H1 (cell line): Measurements from ENCODE around the gene ANKRD27. TPM values are rescaled to one million over a fixed set of nuclear protein-coding genes. Genes with fewer than 3 reads are reported as not detected.

Source experiments
- CTCF ChIA-PET: fragments of 300-600 bp; sonication (Branson Sonifier 250); formaldehyde crosslinking; loops from one replicate; lab custom pipeline; 2021; ENCODE audit not compliant: partially characterized antibody; lab: Charles Lee
- POLR2A ChIA-PET: fragments of 300-600 bp; sonication (Branson Sonifier 250); formaldehyde crosslinking; loops from one replicate; lab custom pipeline; 2021; ENCODE audit warnings: inconsistent platforms; ENCODE audit not compliant: partially characterized antibody; lab: Charles Lee
- DNase-seq, 2 experiments: peaks; one replicate each; pipeline versions ENCODE4 v3.0.0 to v3.0.0-alpha.2; 2010 to 2022; ENCODE audit warnings: low spot score in 2 of 2, low read depth in 1 of 2, mixed read lengths in 1 of 2
- FAIRE-seq: peaks from 2 replicates; lab custom pipeline; 2011; peaks lifted over from hg19 to GRCh38; lab: Jason Lieb, UNC
- H2AFZ ChIP-seq: 2 replicates; pipeline ENCODE4 v1.8.1; 2012; ENCODE audit warnings: low read length, inconsistent platforms
- H2AK5ac ChIP-seq: 2 replicates; pipeline ENCODE4 v1.6.1; 2013; ENCODE audit warnings: low read depth, low read length
- H2BK120ac ChIP-seq: replicated peaks from 2 replicates; pipeline ENCODE3; 2013; ENCODE audit warnings: low read depth, low read length, inconsistent platforms
- H2BK12ac ChIP-seq: 2 replicates; pipeline ENCODE4 v1.6.1; 2013; ENCODE audit warnings: low read depth, low read length
- H2BK15ac ChIP-seq: 2 replicates; pipeline ENCODE4 v1.6.1; 2013; ENCODE audit warnings: low read length
- H2BK20ac ChIP-seq: 2 replicates; pipeline ENCODE4 v1.6.1; 2013; ENCODE audit warnings: low read length
- H2BK5ac ChIP-seq: 2 replicates; pipeline ENCODE4 v1.6.1; 2013; ENCODE audit warnings: low read depth, low read length
- H3K14ac ChIP-seq: 2 replicates; pipeline ENCODE4 v1.6.1; 2013; ENCODE audit warnings: inconsistent platforms; ENCODE audit not compliant: insufficient read length
- H3K18ac ChIP-seq: 2 replicates; pipeline ENCODE4 v1.6.1; 2013; ENCODE audit warnings: low read length; ENCODE audit errors: extremely low read depth
- H3K23ac ChIP-seq: 2 replicates; pipeline ENCODE4 v1.6.1; 2013; ENCODE audit warnings: inconsistent platforms; ENCODE audit not compliant: insufficient read length
- H3K23me2 ChIP-seq: 2 replicates; pipeline ENCODE4 v1.6.1; 2013; ENCODE audit warnings: low read depth, low read length
- H3K27ac ChIP-seq: 2 replicates; pipeline ENCODE4 v1.6.1; 2011; ENCODE audit warnings: low read depth, low read length, inconsistent platforms
- H3K27me3 ChIP-seq, 4 experiments: replicated peaks in 1 of 4; 1 replicate in 1 of 4; 2 replicates in 3 of 4; pipeline versions ENCODE4 v1.6.1 to v1.8.1; 2011 to 2013; ENCODE audit warnings: low read length in 3 of 4, mild to moderate bottlenecking in 3 of 4, inconsistent platforms in 2 of 4, mixed read lengths in 2 of 4, moderate library complexity in 1 of 4; ENCODE audit not compliant: control insufficient read depth in 3 of 4, insufficient read depth in 3 of 4; ENCODE audit errors: extremely low read depth in 1 of 4
- H3K36me3 ChIP-seq, 4 experiments: 2 replicates each; pipeline versions ENCODE4 v1.6.1 to v1.8.1; 2011 to 2013; ENCODE audit warnings: mild to moderate bottlenecking in 4 of 4, low read length in 3 of 4, moderate library complexity in 2 of 4, control low read depth in 1 of 4, inconsistent platforms in 1 of 4; ENCODE audit not compliant: insufficient read depth in 4 of 4, control insufficient read depth in 2 of 4
- H3K4ac ChIP-seq: replicated peaks from 2 replicates; pipeline ENCODE3; 2013; ENCODE audit warnings: low read length, low read depth, mixed read lengths, inconsistent platforms; ENCODE audit not compliant: insufficient read length
- H3K4me1 ChIP-seq, 4 experiments: replicated peaks in 1 of 4; 1 replicate in 1 of 4; 2 replicates in 3 of 4; pipeline versions ENCODE4 v1.6.1 to v1.8.1; 2011 to 2013; ENCODE audit warnings: low read length in 3 of 4, inconsistent platforms in 2 of 4, mixed read lengths in 1 of 4; ENCODE audit not compliant: insufficient read depth in 4 of 4, control insufficient read depth in 3 of 4
- H3K4me2 ChIP-seq, 2 experiments: 2 replicates each; pipeline versions ENCODE4 v1.6.1 to v1.8.1; 2011 to 2013; ENCODE audit warnings: low read depth in 2 of 2, low read length in 2 of 2, control low read depth in 1 of 2, inconsistent platforms in 1 of 2, mild to moderate bottlenecking in 1 of 2; ENCODE audit not compliant: insufficient read depth in 1 of 2
- H3K4me3 ChIP-seq, 4 experiments: fragments of 200-600, 300-600 bp in 1 of 4; sonication (generic), shearing (Covaris generic), sonication (Bioruptor Twin) in 1 of 4; 2 replicates each; pipeline versions ENCODE4 v1.5.1 to v1.8.1; 2011 to 2016; ENCODE audit warnings: low read length in 4 of 4, low read depth in 3 of 4, control low read depth in 2 of 4, inconsistent platforms in 2 of 4, mild to moderate bottlenecking in 2 of 4, mixed read lengths in 1 of 4, moderate library complexity in 1 of 4; ENCODE audit not compliant: insufficient read depth in 2 of 4; ENCODE audit errors: extremely low read depth in 1 of 4
- H3K56ac ChIP-seq: replicated peaks from 2 replicates; pipeline ENCODE3; 2013; ENCODE audit warnings: low read depth, mild to moderate bottlenecking, mixed read lengths, low read length, inconsistent platforms; ENCODE audit not compliant: insufficient read length
- H3K79me1 ChIP-seq: 2 replicates; pipeline ENCODE4 v1.6.1; 2013; ENCODE audit warnings: low read depth, low read length, control low read depth
- H3K79me2 ChIP-seq, 2 experiments: 2 replicates each; pipeline versions ENCODE4 v1.6.1 to v1.8.1; 2012 to 2013; ENCODE audit warnings: low read length in 2 of 2, mild to moderate bottlenecking in 2 of 2, inconsistent platforms in 1 of 2; ENCODE audit not compliant: insufficient read depth in 2 of 2, control insufficient read depth in 1 of 2
- H3K9ac ChIP-seq, 4 experiments: replicated peaks in 1 of 4; 1 replicate in 1 of 4; 2 replicates in 3 of 4; pipeline versions ENCODE4 v1.6.1 to v1.8.1; 2011 to 2013; ENCODE audit warnings: low read depth in 3 of 4, low read length in 3 of 4, control low read depth in 2 of 4, mild to moderate bottlenecking in 2 of 4, moderate library complexity in 2 of 4, inconsistent platforms in 1 of 4; ENCODE audit errors: extremely low read depth in 1 of 4
- H3K9me3 ChIP-seq, 2 experiments: 2 replicates each; pipeline versions ENCODE4 v1.6.1 to v1.8.1; 2012 to 2013; ENCODE audit warnings: mild to moderate bottlenecking in 2 of 2, moderate library complexity in 2 of 2, control low read depth in 1 of 2, inconsistent platforms in 1 of 2, low read depth in 1 of 2, low read length in 1 of 2, mixed read lengths in 1 of 2; ENCODE audit not compliant: insufficient read depth in 2 of 2
- H4K20me1 ChIP-seq, 2 experiments: replicated peaks in 1 of 2; 2 replicates each; pipeline versions ENCODE3 to v1.8.1; 2011 to 2013; ENCODE audit warnings: inconsistent platforms in 2 of 2, low read length in 2 of 2, mild to moderate bottlenecking in 1 of 2; ENCODE audit not compliant: insufficient read depth in 2 of 2, control insufficient read depth in 1 of 2
- H4K5ac ChIP-seq: 2 replicates; pipeline ENCODE4 v1.6.1; 2013; ENCODE audit warnings: low read length, low read depth, mixed read lengths, inconsistent platforms; ENCODE audit not compliant: insufficient read length
- H4K8ac ChIP-seq: 2 replicates; pipeline ENCODE4 v1.8.0; 2013; ENCODE audit warnings: mild to moderate bottlenecking, moderate library complexity, low read length, inconsistent platforms; ENCODE audit not compliant: insufficient read depth; ENCODE audit errors: extremely low read depth
- H4K91ac ChIP-seq: replicated peaks from 2 replicates; pipeline ENCODE3; 2013; ENCODE audit warnings: low read length, mixed read lengths, inconsistent platforms; ENCODE audit not compliant: insufficient read length
- E2F6 ChIP-seq: IDR thresholded peaks from 2 replicates; pipeline ENCODE4 v1.6.1; 2012; ENCODE audit warnings: inconsistent platforms
- ZNF274 ChIP-seq: IDR thresholded peaks from 2 replicates; pipeline ENCODE4 v1.7.0; 2012; ENCODE audit warnings: low read length, borderline replicate concordance; ENCODE audit errors: extremely low read depth
- WGBS, 2 experiments: shearing (Covaris generic) in 1 of 2; methylation state at CpG; one replicate each; pipeline versions ENCODE4 v1.1.6 to v1.1.7; 2013 to 2015; ENCODE audit warnings: low lambda C conversion rate in 2 of 2, mixed read lengths in 2 of 2, inconsistent platforms in 1 of 2, low coverage in 1 of 2, missing lambda C conversion rate in 1 of 2; ENCODE audit not compliant: insufficient replicate concordance in 2 of 2, insufficient coverage in 1 of 2, insufficient read length in 1 of 2; ENCODE audit errors: extremely low coverage in 1 of 2, missing lambda C conversion rate in 1 of 2; 5-methylcytosine and 5-hydroxymethylcytosine counted together
- polyA plus RNA-seq, 7 experiments: library from polyadenylated mRNA; depleted of rRNA in 3 of 7; stranded (reverse) in 5 of 7; unstranded in 2 of 7; fragments of >200 nt in 5 of 7; fragments of 200-250 nt in 2 of 7; gene quantifications; 1 replicate in 5 of 7; 2 replicates in 1 of 7; 4 replicates in 1 of 7; pipeline versions ENCODE4 v1.2.1 to v1.2.3, GENCODE V29; 2011 to 2013; ENCODE audit warnings: missing spikeins in 2 of 7, mixed read lengths in 2 of 7
- total RNA-seq: library from RNA; stranded (reverse); fragmentation: NEBNext Ultra II Directional; extraction: Animal tissue kit (Norgen Biotek cat#: 25700); gene quantifications from 2 replicates; pipeline ENCODE4 v1.2.1, GENCODE V29; 2021

ANKRD27 gene
- total and polyA plus RNA-seq, 2 of the 8 experiments (the other 6 are each of a cell fraction or from before 2014, with no cell fraction given), result 27.9 to 55.7 TPM

- Histone ChIP-seq H4K5ac (no peak overlapping the region), H3K14ac (no peak overlapping the region), H4K91ac (no peak overlapping the region), H3K4ac (no peak overlapping the region), H2BK12ac (no peak overlapping the region), H2BK20ac (no peak overlapping the region), H4K8ac (no peak overlapping the region), H2BK120ac (no peak overlapping the region), H2BK5ac (no peak overlapping the region), H3K9ac (no peak overlapping the region), H3K36me3 (no peaks in the 10 kb centered on the region), H2AK5ac (no peak overlapping the region), H3K23ac (no peak overlapping the region), H3K9me3 (no peaks in the 10 kb centered on the region), H3K27me3 (peaks cover 0 to 21% (median 9%) of the 10 kb centered on the region in 4 experiments; a peak in 6 of 7 replicates), H3K23me2 (peaks cover 2% of the 10 kb centered on the region; the same call in 1 of the 2 replicates), H2BK15ac (no peak overlapping the region), H3K79me1 (no peaks in the 10 kb centered on the region), H3K27ac (no peak overlapping the region), H3K4me1 (no peaks in the 10 kb centered on the region; a peak in 1 of 7 replicates), H2AFZ (no peak overlapping the region), H3K79me2 (no peaks in the 10 kb centered on the region), H4K20me1 (peaks cover 0 to 1% of the 10 kb centered on the region in 2 experiments), H3K4me2 (no peak overlapping the region), H3K18ac (no peak overlapping the region), H3K4me3 (no peak overlapping the region), H3K56ac (no peak overlapping the region)
- no peak for FAIRE-seq
- WGBS, 2 experiments, result 92% methylated on average over 1 of the region's 1 CpG; no CpG with 5 or more reads in 1 of the 2 experiments
- no peak for DNase-seq
- POLR2A ChIA-PET, result no interaction called here
- CTCF ChIA-PET, result no interaction called here
- TF ChIP-seq E2F6, result no peak
- TF ChIP-seq ZNF274, result no peak
Observed at GRCh38 chr19:32688311-32688710, 13.3 kb upstream of the ANKRD27 start.
